Measurements from ENCODE around the gene KLHL1.
A peak's percentile ranks its signal among the peaks of the same experiment; 100 is the strongest.
"Not testable (repeated sequence)": the region's sequence is repeated elsewhere in the genome, so short reads cannot be mapped to it uniquely, and the experiment has no call there.

The KLHL1 gene

DNA sequence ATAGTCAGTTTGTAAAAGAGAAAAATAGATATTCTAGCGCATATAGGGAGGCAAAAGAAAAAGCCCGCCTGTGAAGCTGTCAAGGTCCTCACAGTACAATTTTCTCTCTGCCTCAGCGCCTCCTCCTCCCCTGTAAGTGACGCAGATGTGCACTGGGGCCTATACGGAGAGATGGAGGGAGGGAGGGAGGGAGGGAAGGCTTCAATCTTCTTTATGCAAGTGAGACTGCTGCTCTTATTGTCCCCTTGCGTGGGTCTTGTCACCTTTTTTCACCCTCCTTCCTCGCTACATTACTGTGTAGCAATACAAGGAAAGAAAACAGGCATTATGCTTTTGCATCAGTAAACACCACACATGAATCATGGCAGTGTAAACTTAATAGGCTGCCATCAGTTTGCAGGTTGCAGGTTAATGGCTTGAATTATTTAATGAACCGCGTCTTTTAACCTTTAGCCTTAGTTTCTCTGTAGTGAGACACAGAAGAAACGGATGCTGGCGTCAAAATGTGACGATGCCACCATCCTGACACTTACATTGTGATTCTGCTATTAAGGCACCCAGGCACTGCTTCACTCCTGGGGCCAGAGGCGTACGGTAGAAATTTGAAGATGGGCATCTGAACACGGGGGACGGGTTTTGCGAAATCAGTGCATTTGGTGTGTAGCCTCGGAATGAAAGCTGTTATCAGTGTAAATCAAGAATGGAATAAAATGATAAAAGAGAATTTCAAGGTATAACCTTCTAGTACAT lies at the start of gene KLHL1:
KLHL1 (minus strand) TSS at position 97 of the 750 bp plus-strand sequence. CDS start 753 bp downstream, outside the sequence.
- no peak for DNase-seq (ENCODE audit: low spot score)

GRCh38 chr13:70142658-70143057 lies 34.4 kb upstream of the KLHL1 start:
- not testable (repeated sequence) for DNase-seq (ENCODE audit: low spot score)

DNA sequence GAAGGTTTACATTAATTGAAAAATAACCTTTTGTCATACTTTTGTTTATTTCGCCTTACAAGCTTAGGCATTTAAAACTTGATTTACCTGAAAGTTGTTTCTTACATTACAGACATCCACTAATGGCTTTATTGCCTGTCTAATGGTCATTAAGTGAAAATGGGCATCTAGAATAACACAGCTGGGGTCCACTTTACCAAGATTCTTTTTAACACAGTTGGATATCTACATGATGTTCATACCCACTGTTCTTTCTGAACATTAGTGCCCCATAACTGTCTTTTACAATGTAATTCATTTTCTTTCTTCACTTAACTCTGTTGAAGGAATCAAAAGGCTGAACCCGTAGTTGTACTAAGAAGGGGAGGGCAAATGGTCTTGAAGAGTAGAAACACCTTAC lies 19.8 kb upstream of the KLHL1 start:
- no peak for DNase-seq (ENCODE audit: low spot score)

DNA sequence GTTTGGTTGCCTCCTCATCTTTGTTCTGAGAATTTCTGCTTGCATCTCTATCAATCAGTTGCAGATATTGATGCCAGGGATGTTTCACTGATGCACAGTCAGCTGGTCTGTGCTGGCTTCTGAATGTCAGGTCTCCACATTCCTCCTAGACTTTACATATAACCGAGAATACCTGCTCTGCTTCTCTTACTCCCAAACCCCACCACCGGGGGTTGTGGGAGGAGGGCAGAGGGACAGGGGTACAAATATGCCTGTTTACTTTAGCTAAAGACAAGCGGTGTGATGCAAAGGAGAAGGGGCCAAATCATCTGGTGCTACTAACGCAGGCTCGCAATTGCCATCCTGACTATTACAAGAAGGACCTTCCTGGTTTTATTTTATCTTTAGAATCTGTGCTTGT lies 17.4 kb upstream of the KLHL1 start:
- DNase-seq (ENCODE audit: low spot score): no peak

GRCh38 chr13:70117338-70117905 lies 9.2 kb upstream of the KLHL1 start:
- DNase-seq (ENCODE audit: low spot score): no peak

- DNase-seq (ENCODE audit: low spot score): peak; percentile 3
Observed at GRCh38 chr13:70107498-70108281, 562 bp downstream of the KLHL1 start, which contains the start of gene ATXN8OS. Gene ATXN8OS, plus strand, starts transcription at chr13:70107826.

DNA sequence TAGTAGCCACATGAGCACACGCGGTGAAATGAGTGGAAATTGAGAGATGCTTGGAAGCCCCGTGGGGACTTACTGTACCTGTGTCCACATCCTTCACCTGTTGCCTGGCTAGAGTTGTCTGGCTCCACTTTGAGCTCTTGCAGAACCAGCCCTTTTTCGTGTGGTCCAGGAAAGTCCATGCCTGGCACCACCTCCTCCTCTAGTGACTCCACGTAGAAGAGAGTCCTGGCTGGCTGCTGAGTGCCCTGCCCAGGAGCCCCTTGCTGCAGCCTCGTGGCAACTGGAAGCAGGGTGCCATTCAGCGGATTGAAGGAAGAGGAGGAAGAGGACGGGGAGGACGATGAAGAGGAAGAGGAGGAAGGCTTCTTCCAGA lies 1.1 kb downstream of the KLHL1 start:
- DNase-seq (ENCODE audit: low spot score): no peak

DNA sequence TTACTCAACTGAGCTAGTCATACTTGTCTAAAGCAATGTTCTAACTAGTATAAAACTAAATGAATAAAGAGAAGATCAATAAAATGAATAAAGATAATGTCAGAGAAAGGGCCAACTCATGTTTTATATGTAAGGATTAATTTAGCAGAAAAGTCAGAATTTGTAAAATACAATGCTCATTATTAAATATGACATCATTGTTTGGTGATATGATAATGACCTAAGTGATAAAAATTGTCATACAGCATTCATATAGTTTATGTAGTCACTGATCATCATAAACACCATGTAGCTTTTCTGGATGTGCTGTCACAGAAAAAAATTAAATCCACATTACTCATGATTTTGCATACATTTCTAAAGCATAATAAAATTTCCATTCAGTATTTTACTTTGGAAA lies 3.8 kb downstream of the KLHL1 start:
- DNase-seq (ENCODE audit: low spot score): no peak

DNA sequence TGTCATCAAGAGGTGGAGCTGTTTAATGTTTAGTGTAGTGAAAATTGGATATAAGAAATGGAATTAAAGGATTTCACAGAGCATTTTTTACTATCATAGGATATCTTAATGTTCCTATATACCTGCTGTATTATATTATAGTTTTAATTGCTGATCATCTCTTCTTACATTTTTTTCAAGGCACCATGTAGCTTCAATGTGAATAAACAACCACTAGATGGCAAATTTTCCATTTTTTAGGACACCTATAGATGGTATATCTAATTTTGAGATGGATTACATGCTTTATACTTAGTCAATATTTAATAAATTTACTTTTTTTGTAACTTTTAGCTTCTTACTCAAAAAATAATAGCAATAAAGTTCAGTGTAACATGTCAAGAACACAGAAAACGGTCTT lies 9.6 kb downstream of the KLHL1 start:
- no peak for DNase-seq (ENCODE audit: low spot score)

GRCh38 chr13:70090036-70090723 lies 18.1 kb downstream of the KLHL1 start:
- no peak for DNase-seq (ENCODE audit: low spot score)

DNA sequence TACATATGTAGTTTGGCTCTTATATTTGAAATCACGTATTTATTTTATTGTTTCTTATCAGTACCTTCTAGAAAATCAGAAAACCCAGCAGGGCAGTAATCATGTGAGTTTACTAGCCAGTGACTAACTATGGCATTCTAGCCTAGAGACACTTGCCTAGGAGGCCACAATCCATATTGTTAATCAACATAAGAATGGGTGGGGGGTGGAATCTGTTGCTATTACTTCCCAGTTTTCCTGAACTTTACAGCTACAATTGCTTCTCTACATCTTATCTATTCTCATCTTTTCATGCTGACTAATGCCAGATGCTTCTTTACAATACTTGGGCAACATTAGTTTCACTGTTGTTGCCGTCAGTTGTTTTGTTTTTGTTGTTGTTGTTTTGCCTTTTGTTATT lies 19.3 kb downstream of the KLHL1 start:
- no peak for DNase-seq (ENCODE audit: low spot score)

DNA sequence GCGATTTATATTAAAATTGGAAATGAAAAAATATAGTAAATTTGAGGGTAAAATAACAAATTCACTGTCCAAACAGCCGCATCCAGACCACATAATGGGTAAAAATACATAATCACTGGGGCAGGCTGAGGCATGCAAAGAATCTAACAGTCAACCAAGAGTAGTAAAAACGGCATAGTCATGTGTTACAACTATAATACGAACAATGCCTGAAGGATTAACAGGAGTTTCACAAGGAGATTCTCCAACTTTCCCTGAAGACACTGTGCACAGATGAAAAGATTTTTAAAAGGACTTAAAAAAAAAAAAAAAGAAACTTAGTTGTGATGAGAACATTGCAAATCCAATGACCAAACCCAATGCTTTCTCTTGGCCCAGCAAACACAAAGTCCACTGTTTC lies 21.0 kb downstream of the KLHL1 start:
- DNase-seq (ENCODE audit: low spot score): no peak

DNA sequence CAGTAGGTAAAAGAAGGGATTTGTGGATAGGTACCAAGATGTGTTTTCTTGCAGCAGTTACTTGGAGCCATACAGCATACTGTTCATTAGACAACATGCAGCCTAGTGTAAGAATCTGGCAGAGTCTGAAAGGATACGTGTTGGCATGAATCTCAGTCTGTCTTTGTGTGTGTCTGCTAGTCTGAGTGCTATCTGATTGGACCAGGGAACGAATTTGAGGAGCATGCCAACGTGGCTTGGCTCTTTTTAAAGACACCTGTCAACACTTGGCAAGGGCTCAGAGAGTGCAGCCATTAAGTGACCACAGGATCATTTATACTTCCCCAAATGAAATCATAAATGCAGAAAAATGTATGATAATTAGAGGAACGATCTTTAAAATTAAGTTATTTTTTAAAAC lies 28.2 kb downstream of the KLHL1 start:
- DNase-seq (ENCODE audit: low spot score): no peak

DNA sequence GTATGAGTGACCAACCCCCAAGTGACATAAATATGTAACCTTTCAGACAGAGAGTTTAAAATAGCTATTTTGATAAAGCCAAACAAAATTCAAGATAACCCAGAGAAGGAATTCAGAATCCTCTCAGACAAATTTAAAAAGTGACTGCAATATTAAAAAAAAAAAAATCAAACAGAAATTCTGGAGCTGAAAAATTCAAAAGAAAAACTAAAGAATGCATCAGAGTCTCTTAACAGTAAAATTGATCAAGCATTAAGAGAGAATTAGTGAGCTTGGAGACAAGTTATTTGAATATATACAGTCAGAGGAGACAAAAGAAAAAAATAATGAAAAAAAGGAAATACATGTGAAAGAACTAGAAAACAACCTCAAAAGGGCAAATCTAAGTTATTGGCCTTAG lies 53.7 kb downstream of the KLHL1 start:
- DNase-seq (ENCODE audit: low spot score): no peak

GRCh38 chr13:70051531-70051930 lies 56.7 kb downstream of the KLHL1 start:
- DNase-seq (ENCODE audit: low spot score): no peak

GRCh38 chr13:70043685-70044084 lies 64.6 kb downstream of the KLHL1 start:
- no peak for DNase-seq (ENCODE audit: low spot score)

DNA sequence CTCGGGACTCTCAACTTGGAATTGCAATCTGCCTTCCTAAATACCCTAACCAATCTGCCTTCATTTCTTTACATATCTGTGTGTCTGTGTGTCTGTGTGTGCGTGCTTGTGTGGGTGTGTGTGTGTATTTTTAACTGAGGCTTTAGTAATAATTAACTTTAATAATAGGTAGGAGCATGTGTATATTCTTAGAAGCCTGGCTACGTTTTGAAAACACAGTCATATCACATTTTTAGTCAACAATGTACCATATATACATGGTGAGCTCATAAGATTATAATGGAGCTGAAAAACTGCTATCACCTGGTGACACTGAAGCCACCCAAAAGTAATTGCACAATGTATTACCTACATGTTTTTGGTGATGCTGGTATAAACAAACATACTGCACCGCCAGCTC lies 66.1 kb downstream of the KLHL1 start:
- no peak for DNase-seq (ENCODE audit: low spot score)

DNA sequence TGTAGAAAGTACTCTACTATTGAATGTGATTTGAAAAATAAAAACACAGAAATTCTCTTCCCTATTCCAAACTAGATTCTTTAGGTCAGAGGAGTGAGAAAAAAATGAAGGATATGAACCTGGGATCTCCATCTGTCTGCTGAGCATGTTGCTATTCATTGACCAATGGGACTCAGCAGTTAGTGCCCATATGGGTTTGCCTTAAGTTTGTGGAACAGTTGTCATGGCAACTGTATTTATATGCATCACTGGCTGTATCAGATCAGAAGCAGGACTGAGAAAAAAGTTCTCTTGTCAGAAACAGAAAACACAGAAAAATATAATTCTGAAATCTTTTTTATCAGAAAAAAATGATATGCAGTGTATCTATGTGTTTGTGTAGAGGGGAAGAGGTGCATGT lies 74.0 kb downstream of the KLHL1 start:
- no peak for DNase-seq (ENCODE audit: low spot score)

DNA sequence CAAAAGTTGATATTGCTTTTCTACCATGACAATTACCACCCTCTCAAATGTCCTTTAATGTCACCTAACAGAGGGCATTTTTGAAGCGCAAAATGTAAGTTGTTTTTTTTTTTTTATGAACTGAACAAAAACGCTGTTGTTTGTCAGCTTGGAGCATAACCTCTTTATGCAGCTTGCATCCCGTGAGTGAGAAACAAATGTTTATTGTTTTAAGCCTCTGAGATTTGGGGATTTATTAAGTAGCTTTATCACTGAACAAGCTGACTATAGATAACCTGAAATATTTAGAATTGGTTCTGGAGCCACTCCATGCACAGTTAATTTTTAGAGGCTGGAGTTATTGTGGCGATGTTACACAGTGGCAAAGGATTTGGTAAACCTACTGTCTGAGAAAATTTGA lies 80.7 kb downstream of the KLHL1 start:
- no peak for DNase-seq (ENCODE audit: low spot score)

GRCh38 chr13:70023516-70023915 lies 84.7 kb downstream of the KLHL1 start:
- no peak for DNase-seq (ENCODE audit: low spot score)

GRCh38 chr13:70022646-70023045 lies 85.6 kb downstream of the KLHL1 start:
- DNase-seq (ENCODE audit: low spot score): no peak

GRCh38 chr13:70016116-70016515 lies 92.1 kb downstream of the KLHL1 start:
- no peak for DNase-seq (ENCODE audit: low spot score)

GRCh38 chr13:70014337-70014736 lies 93.9 kb downstream of the KLHL1 start:
- DNase-seq (ENCODE audit: low spot score): no peak

All from AG20443 (cell line).